GM18867 (cell line): Measurements from ENCODE around the gene IL13RA1.
A peak's percentile ranks its signal among the peaks of the same experiment; 100 is the strongest.
"Not testable (repeated sequence)": the region's sequence is repeated elsewhere in the genome, so short reads cannot be mapped to it uniquely, and the experiment has no call there.

Experiments
- ATAC-seq: cut with Tn5 transposase; IDR thresholded peaks from one replicate; pipeline ENCODE4 v1.9.1; 2021; ENCODE audit warnings: mild to moderate bottlenecking, moderate library complexity; ENCODE audit not compliant: unreplicated experiment

IL13RA1 gene

DNA sequence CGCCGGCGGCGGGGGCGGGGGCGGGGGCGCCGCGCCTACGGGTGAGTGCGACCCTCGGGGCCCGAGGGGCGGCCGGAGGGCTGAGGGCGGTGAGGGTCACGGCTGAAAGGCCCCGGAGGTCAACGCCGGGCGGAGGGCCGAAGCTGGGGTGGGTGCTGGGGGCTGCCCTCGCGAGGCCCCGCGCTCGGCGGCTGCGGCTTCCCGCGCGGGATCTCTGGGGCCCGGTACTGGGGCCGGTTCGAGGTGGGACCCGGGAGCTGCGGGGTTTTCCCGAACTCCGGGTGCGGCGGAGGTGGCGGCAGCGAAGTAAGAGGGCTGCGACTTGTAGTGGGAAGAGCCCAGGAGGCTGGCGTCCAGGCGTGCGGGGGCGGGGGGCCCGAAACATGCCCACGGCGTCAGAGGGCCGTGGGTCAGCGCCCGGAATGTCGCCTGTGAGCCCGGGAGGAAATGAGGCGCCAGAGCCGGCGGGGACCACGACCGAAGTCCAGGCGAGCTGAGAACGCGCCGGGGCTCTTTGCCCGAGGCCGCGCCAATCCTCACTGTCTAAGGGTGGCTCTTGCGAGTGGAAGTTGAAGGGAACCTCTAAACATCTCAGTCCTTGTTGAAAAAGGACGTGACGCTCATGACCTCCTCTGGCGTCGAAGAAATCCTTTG lies 407 bp downstream of the IL13RA1 start:
- peak; percentile 21 for ATAC-seq

DNA sequence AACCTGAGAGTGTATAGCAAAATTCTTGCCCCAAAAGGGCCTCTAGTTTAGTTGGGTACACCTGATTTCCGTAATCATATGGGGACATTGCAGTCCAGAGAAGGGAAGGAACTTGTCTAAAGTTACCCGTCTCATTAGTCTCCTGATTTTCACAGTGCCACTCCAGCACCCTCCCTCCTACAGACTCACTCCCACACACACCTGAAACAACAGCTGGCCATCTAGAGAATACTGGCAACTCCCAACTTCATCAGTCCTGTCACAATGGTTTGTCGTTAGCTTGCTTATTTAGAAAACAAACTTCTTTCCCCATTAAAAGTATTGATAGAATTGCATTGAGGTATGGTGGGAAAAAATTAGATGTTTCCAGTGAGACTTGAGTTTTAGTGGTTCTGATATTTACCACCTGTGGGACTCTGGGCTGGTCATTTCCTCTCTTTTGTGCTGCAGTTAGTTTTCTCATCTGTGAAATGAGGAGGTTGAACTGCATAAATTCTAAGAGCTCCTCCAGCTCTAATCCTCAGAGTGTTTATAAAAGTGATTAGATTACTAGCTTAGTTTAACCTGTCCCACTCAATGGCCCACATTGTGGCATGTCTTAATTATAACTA lies 1.7 kb downstream of the IL13RA1 start:
- no peak for ATAC-seq

DNA sequence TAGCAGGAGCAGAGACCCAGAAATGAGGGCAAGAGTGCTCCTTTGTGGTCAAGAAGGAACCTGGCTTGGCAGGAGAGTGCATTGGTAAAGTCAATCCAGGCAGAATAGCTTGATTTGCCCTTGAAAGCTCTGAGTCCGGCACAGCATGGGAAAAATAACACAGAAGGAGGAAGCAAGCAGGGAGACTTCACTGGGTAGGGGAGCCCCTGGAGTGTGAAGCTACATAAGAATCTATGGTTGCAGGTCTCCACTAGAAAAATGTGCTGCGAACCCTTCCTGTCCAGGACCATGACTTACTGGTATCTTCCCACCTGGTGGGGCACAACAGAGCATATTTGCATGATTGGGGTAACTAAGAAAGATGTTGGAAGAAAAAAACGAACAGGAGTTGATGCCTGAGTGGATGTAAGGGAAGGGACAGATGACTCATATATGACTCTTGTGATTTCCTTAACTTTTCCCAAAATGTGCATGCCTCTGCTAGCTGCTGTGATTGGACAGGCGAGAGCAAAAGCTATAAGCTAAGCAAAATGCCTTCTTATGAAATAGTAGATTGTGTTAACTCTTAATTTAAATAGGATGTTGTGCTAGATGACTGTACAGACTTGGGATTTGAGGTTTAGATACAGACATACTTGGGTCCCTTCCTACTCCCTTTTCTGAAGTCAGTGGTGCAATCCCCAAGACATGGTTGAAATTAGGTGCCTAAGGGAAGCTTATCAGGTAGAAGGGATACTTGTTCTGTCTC lies 3.3 kb downstream of the IL13RA1 start:
- no peak for ATAC-seq

DNA sequence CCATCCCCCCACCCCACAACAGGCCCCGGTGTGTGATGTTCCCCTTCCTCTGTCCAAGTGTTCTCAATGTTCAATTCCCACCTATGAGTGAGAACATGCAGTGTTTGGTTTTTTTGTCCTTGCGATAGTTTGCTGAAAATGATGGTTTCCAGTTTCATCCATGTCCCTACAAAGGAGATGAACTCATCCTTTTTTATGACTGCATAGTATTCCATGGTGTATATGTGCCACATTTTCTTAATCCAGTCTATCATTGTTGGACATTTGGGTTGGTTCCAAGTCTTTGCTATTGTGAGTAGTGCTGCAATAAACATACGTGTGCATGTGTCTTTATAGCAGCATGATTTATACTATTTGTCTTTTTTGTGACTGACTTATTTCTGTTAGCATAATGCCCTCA lies 5.1 kb downstream of the IL13RA1 start:
- ATAC-seq, result not testable (repeated sequence)

DNA sequence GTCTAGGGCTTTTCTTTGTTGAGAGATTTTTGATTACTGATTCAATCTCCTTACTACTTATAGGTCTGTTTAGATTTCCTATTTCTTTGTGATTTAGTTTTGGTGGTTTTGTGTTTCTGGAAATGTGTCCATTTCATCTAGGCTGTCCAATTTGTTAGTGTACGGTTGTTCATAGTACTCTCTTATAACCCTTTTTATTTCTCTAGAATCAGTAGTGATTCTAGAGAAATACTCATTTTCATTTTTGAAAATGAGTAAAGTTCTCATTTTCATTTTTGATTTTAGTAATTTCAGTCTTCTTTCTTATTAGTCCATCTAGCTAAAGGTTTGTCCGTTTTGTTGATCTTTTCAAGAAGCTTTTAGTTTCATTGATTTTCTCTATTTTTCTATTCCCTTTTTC lies 7.5 kb downstream of the IL13RA1 start:
- peak; percentile 72 for ATAC-seq

DNA sequence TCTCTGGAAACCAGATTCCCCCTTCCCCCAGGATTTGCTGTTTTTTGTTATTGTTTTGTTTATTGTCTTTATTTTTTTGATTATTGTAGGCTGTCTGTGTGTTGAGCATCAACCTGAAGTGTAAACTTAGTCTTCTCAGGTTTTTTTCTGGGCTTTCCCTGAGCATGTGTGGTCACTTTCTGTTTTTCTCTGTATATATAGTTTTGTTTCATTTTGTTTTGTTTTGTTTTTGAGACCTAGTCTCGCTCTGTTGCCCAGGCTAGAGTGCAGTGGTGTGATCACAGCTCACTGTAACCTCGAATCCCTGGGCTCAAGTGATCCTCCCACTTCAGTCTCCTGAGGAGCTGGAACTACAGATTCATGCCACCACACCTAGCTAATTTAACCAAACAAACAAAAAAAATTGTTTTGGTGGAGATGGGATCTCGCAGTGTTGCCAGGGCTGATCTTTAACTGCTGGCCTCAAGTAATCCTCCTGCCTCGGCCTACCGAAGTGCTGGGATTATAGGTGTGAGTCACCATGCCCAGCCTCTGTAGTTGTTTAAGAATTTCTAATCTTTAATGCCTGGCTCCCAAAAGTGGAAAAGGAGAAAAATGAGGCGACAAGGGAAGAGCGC lies 9.1 kb downstream of the IL13RA1 start:
- ATAC-seq, result peak; percentile 74

DNA sequence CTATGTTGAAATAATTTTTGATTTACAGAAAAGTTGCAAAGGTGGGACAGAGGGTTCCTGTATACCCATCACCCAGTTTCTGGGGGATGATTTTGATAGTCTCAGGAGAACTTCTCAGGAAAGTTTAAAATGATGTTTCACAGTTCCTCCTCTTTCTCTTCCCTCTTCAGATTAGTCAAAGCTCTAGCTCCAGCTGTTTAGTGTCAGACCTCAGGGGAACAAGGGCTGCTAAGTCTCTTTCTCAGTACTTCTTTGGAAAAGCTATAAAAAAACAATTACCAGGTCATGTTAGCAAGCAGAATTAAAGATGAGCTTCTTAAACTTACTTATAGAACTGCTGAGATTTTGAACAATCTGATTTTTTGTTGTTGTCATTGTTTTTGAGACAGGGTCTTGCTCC lies 12.2 kb downstream of the IL13RA1 start:
- ATAC-seq, result no peak

DNA sequence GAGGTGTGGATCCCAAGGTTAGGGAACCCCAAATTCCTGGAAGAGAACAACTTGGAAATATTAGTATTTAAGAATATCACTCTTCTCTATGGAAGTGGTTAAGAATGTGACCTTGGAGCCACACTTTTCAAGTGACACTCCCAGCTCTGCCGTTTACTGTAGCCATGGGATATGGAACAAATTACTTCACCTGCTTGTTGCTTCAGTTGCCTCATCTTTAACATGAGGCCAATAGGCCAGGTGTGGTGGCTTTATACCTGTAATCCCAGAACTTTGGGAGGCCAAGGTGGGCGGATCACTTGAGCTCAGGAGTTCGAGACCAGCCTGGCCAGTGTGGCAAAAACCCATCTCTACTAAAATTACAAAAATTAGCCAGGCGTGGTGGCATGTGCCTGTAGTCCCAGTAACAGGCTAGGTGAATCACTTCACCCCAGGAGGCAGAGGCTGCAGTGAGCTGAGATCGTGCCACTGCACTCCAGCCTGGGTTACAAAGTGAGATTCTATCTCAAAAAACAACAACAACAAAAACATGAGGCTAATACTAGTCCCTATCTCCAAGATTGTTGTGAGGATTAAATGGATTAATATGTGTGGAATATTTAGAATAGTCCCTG lies 13.0 kb downstream of the IL13RA1 start:
- no peak for ATAC-seq

DNA sequence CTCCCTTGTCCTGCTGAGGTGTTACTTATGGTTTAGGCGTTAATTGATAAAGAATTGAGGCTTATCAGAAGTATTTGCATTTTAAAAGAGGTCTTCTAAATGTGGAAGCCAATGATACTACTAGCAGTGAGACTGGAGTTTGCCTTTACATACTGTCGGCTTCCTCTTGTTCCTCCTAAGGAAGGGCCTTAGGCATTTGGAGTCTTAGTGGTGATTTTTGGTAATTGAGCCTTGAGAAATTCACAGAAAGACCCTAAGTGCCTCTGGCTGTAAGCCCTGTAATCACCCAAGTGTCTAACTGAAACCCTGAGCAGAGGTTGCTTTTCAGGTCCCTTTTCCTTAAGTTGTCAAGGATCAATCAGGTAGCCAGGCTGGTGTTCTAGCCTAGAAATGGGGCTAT lies 14.8 kb downstream of the IL13RA1 start:
- no peak for ATAC-seq

DNA sequence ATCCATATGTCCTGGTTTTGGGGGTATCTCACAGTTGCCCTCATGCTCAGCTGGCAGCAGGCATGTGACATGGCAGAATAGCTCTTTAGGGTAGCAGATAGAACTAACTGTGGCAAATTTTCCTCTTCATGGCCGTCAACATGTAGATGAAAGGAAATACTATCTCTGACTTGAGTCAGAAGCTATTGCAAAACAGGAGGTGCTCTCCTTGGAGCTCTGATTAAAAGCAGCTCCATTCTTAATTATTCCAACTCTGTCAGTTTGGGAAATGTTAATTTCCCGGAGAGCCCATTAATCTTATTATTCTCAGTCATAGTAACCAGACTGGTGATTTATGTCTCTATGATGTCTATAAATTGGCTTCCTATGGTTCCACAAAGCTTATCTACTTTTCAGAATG lies 18.2 kb downstream of the IL13RA1 start:
- ATAC-seq, result no peak

DNA sequence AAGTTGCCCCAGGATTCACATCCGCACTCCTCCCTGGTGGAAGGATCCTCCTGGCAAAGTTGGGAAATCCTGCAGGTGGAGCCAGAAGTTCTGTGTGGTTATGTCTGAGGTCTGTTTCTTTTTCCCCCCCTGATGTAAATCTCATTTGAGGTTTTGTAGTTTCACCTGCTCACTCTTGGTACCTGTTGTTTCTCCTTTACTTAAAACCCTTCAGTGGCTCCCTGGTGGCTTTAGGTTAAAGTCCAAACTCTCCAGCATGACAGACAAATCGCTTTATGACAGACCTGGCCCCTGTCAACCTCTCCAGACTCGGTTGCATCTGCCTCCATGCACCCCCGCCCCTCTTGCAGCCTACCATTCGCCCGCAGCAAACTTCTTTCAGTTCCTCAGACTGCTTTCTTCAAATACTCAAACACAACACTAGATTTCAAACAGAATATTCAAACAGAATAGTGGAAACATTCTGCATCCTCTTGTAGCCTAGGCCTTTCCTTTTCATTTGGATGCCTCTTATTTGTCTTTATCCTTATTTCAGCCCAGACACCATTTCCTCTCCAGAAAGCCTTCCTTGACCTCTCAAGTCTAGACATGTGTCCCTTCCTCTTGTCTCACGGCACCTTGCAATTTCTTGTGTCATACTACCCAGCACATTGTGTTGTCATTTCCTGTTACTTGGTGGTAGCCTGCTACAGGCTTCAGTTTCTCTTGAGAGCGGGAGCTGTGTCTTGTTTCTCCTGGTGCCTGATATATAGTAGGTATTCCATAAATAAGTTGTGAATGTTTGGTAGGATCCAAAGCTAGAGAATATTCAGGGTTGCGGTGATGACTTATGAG lies 24.8 kb downstream of the IL13RA1 start:
- ATAC-seq, result peak; percentile 83

DNA sequence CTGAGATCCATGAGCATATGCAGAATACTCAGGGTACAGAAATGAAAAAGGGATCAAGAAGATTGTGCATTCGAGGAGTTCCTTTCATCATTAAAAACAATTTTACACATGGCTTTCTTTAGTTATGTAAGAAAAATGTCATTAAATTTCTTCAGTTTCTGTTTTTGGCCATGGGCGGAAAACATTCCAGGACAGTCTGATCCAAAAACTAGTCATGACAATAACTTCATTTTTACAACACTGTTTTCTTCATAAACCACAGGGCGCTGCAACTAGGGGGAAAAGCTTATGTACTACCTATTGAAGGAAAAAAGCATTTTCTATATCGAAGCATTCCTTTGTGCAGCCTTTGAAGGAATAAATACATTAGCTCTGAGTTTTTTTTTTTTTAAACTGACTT lies 28.2 kb downstream of the IL13RA1 start:
- ATAC-seq, result no peak

DNA sequence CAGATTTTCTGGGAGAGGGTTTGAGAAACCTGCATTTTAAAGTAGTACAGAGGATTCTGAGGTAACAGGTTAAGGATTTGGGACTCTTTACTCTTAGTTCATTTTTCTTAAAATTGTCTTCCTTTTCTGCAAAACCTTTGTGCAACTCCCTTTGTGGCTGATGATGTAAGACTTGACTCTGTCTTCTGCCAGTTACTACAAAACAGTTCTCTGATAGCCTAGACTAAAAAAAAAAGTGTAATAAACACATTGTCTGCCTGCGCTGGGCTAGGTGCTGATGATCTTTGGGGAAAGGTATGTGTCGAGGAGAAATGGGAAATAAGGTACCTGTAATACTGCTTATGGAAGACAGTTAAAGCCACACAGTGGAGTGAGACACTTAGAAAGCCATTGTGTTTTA lies 28.7 kb downstream of the IL13RA1 start:
- ATAC-seq, result no peak

DNA sequence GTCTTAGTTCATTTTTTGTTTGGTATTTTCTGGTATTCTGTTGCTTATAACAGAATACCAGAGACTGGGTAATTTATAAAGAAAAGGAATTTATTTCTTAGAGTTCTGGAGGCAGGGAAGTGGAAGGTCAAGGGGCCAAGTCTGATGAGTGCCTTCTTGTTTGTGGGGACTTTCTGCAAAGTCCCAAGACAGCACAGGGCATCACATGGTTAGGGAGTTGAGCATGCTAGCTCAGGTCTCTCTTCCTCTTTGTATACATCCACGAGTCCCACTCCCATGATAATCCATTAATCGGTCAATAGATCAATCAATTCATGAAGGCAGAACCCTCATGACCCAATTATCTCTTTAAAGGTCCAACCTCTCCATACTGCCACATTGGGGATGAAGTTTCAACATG lies 31.1 kb downstream of the IL13RA1 start:
- ATAC-seq, result no peak

DNA sequence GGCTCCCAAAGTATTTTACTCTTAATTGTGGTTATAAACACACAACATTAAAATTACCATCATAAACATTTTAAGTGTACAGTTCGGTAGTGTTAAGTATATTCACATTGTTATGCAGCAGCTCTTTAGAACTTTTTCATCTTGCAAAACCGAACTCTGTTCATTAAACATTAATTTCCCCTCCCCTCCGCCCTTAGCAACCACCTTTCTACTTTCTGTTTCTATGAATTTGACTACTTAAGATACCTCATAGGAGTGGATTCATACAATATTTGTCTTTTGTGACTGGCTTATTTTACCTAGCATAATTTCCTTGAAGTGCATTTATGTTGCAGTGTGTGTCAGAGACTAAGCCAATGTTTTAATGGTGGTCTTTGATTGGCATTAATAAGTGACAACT lies 32.6 kb downstream of the IL13RA1 start:
- ATAC-seq, result peak; percentile 62

DNA sequence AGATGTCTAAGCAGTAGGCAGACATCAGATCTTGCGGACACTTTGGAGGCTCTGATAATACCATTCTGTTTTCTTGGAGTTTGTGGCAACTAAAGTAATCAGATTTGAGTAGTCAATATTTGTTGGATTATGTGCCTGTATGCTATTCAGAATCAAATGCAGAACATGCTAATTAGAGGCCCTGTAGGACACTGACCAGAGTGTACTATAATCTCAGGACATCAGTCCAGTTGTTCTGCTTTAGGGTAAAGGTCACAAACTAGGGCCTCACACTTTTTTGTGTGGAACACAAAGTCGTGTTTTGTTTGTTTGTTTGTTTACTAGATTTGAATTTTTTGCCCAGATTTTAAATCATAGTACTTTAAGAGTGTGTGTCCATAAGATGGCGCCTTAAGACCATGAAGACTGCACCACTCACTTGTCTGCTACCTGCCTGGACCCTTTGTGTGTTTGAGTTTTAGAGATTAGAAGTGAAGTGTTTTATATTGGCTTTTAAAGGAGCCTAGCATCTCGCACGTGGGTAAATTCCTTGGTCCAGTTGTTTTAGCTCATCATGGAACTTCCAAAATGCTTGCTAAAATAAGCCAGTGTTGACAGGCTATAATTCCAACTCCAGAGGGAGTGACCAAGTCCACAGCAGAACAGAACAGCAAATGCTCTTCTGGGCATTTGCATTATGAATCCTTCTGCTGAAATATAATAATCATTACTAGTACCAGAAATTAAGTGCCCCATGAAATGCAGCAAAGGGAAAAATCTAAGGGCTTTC lies 34.7 kb downstream of the IL13RA1 start:
- ATAC-seq, result no peak

DNA sequence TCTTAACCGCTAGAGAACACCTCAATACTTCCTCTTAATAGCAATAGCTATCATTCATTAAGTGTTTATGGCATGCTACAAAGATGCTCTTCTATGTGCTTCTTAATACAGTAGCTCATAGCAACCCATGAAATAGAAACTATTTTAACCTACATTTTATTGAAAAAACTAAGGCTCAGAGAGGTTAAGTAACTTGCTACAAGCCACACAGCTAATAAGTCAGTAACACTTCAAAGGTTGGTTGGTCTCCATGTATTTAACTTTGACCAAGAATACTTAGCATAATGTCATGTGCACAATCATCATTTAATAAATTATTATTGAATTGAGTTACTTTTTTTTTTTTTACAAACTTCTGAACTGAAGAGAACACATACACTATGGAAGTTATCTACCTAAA lies 36.1 kb downstream of the IL13RA1 start:
- ATAC-seq, result no peak

DNA sequence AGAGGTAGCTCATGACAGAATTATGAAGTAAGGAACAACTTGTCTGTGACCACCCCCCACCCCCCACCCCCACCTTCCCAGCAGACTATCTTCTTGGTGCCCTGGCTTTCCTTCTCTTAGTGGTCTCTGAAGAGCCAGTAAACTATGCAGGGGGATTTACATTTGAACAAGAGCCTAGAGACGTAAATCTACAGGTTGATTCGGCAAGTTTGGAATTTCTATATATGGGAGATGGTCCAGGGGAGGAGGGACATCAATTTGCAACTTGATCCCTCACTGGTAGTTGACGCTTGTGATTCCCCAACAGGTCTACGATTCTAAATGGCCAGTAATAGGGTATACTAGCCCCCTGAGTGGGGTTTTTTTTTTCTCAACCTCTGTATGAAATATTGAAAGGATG lies 36.7 kb downstream of the IL13RA1 start:
- ATAC-seq, result no peak

DNA sequence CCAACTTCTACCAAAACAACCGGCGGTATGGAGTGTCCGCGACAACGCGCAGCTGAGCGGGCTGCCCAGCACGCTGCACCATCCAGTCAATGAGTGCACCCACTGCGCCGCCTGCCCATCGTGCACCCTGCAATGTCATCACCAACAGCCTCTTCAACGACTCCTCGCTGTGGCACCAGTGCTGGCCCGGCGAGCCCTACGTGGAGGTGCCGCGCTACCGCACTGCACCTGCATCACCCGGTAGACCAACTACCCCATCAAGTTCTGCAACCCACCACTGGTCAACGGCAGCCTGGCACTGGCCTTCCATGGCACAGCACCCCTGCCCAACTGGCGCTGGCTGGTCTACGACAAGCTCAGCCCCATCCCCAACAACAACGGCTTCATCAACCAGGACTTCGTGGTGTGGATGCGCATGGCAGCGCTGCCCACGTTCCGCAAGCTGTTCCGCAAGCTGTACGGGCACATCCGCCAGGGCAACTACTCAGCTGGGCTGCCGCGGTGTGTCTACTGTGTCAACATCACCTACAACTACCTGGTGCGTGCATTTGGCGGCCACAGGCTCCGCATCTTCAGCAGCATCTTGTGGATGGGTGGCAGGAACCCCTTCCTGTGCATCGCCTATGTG lies 42.8 kb downstream of the IL13RA1 start:
- ATAC-seq, result no peak
